OCI-LY1 (cell line): ENCODE data around the gene DLAT.

ENCODE experiments used
- CTCF ChIP-seq: fragments of 200-600 bp; sonication (generic), shearing (Covaris generic); IDR thresholded peaks from 2 replicates; pipeline ENCODE4 v1.5.1; 2017; ENCODE audit warnings: mild to moderate bottlenecking, antibody characterized with exemption, low read length, moderate library complexity, mixed read lengths
- EZH2 ChIP-seq: fragments of 200-600 bp; sonication (generic), shearing (Covaris generic); IDR thresholded peaks from 2 replicates; pipeline ENCODE4 v1.8.0; 2017; ENCODE audit warnings: borderline replicate concordance, mixed run types, mild to moderate bottlenecking, antibody characterized with exemption, low read length, moderate library complexity, mixed read lengths

- TF ChIP-seq EZH2 (no peak), CTCF (no peak)
These were observed 32.9 kb downstream of the DLAT start for GRCh38 chr11:112058103-112058502.
